CD14-positive monocyte (primary cell): Measurements from ENCODE around the gene CDO1. TPM values are rescaled to one million over a fixed set of nuclear protein-coding genes. Genes with fewer than 3 reads are reported as not detected.

ENCODE experiments used
- DNase-seq, 3 donors: peaks; one replicate each; pipeline ENCODE4 v3.0.0-alpha.2; 2011 to 2022
- H2AFZ ChIP-seq: 2 replicates; pipeline ENCODE4 v1.6.0; 2012; ENCODE audit warnings: mild to moderate bottlenecking, low read depth, low read length, inconsistent platforms; ENCODE audit not compliant: insufficient read depth, poor library complexity, severe bottlenecking
- H3K27ac ChIP-seq, 2 donors: 1 replicate in 1 of 2; 2 replicates in 1 of 2; pipeline ENCODE4 v1.5.1; 2012 to 2013; ENCODE audit warnings: low read length in 2 of 2, control low read depth in 1 of 2, inconsistent platforms in 1 of 2, low read depth in 1 of 2, mild to moderate bottlenecking in 1 of 2
- H3K27me3 ChIP-seq, 2 donors: one replicate each; pipeline versions ENCODE4 v1.6.0 to v1.6.1; 2011 to 2013; ENCODE audit warnings: low read length in 2 of 2; ENCODE audit not compliant: control insufficient read depth in 2 of 2, insufficient read depth in 2 of 2
- H3K36me3 ChIP-seq, 2 donors: replicated peaks in 1 of 2; 1 replicate in 1 of 2; 2 replicates in 1 of 2; pipeline versions ENCODE4 v1.5.1 to v1.6.1; 2012 to 2013; ENCODE audit warnings: low read length in 2 of 2, control low read depth in 1 of 2, inconsistent platforms in 1 of 2, mild to moderate bottlenecking in 1 of 2; ENCODE audit not compliant: insufficient read depth in 2 of 2, control insufficient read depth in 1 of 2
- H3K4me1 ChIP-seq, 2 donors: 1 replicate in 1 of 2; 2 replicates in 1 of 2; pipeline versions ENCODE4 v1.5.1 to v1.6.1; 2012 to 2013; ENCODE audit warnings: low read length in 2 of 2, control low read depth in 1 of 2, inconsistent platforms in 1 of 2, mild to moderate bottlenecking in 1 of 2, moderate library complexity in 1 of 2; ENCODE audit not compliant: insufficient read depth in 2 of 2, control insufficient read depth in 1 of 2
- H3K4me2 ChIP-seq: replicated peaks from 2 replicates; pipeline ENCODE3; 2012; ENCODE audit warnings: low read length, moderate library complexity, mild to moderate bottlenecking; ENCODE audit not compliant: poor library complexity, severe bottlenecking; ENCODE audit errors: extremely low read depth
- H3K4me3 ChIP-seq, 3 experiments: fragments of 200-600 bp in 1 of 3; sonication (generic) in 1 of 3; replicated peaks in 1 of 3; 1 replicate in 2 of 3; 2 replicates in 1 of 3; pipeline ENCODE4 v1.5.1; 2011 to 2013; ENCODE audit warnings: low read length in 3 of 3, mild to moderate bottlenecking in 3 of 3, control low read depth in 2 of 3, low read depth in 2 of 3, inconsistent platforms in 1 of 3, moderate library complexity in 1 of 3
- H3K79me2 ChIP-seq: 2 replicates; pipeline ENCODE4 v1.6.0; 2012; ENCODE audit warnings: mild to moderate bottlenecking, control low read depth, inconsistent platforms, low read length, moderate library complexity; ENCODE audit not compliant: insufficient read depth
- H3K9ac ChIP-seq: 2 replicates; pipeline ENCODE4 v1.6.0; 2017; ENCODE audit warnings: low read length, mild to moderate bottlenecking; ENCODE audit not compliant: insufficient read depth, poor library complexity, severe bottlenecking
- H3K9me3 ChIP-seq, 2 donors: replicated peaks in 1 of 2; 1 replicate in 1 of 2; 2 replicates in 1 of 2; pipeline versions ENCODE4 v1.5.1 to v1.6.1; 2012 to 2013; ENCODE audit warnings: low read length in 2 of 2, control low read depth in 1 of 2; ENCODE audit not compliant: control insufficient read depth in 1 of 2, insufficient read depth in 1 of 2
- H4K20me1 ChIP-seq: 2 replicates; pipeline ENCODE4 v1.6.0; 2012; ENCODE audit warnings: mild to moderate bottlenecking, low read length, control low read depth, moderate library complexity; ENCODE audit not compliant: insufficient read depth
- H3K27ac Mint-ChIP-seq, 7 donors: one replicate each; pipeline ENCODE4 v1.8.0; 2020; ENCODE audit warnings: mild to moderate bottlenecking in 7 of 7, mixed read lengths in 7 of 7, moderate library complexity in 6 of 7, inconsistent platforms in 2 of 7
- H3K27me3 Mint-ChIP-seq, 3 donors: one replicate each; pipeline ENCODE4 v1.8.0; 2021 to 2022; ENCODE audit warnings: low read depth in 3 of 3, mild to moderate bottlenecking in 3 of 3, mixed read lengths in 3 of 3, moderate library complexity in 3 of 3, inconsistent platforms in 1 of 3
- H3K36me3 Mint-ChIP-seq, 2 donors: one replicate each; pipeline ENCODE4 v1.8.0; 2020; ENCODE audit warnings: mixed read lengths in 2 of 2, inconsistent platforms in 1 of 2, mild to moderate bottlenecking in 1 of 2
- H3K4me1 Mint-ChIP-seq: one replicate; pipeline ENCODE4 v1.8.0; 2020; ENCODE audit warnings: mild to moderate bottlenecking, mixed read lengths
- H3K4me3 Mint-ChIP-seq, 2 donors: one replicate each; pipeline ENCODE4 v1.8.0; 2020; ENCODE audit warnings: mild to moderate bottlenecking in 2 of 2, mixed read lengths in 2 of 2, moderate library complexity in 1 of 2
- H3K9me3 Mint-ChIP-seq, 7 donors: one replicate each; pipeline ENCODE4 v1.8.0; 2020 to 2022; ENCODE audit warnings: mixed read lengths in 7 of 7, mild to moderate bottlenecking in 6 of 7, moderate library complexity in 6 of 7, inconsistent platforms in 2 of 7
- WGBS: methylation state at CpG from one replicate; pipeline ENCODE4 v1.1.5; 2013; ENCODE audit warnings: missing lambda C conversion rate; ENCODE audit not compliant: insufficient coverage; 5-methylcytosine and 5-hydroxymethylcytosine counted together
- intact Hi-C, 2 donors: fragments of 100-400 bp; cut with micrococcal nuclease; formaldehyde crosslinking; loops; one replicate each; pipeline versions ENCODE4 v1.15.0 to v1.15.1; 2023
- polyA plus RNA-seq, 3 donors: library from polyadenylated mRNA; depleted of rRNA in 1 of 3; unstranded in 2 of 3; stranded (reverse) in 1 of 3; fragments of 300-500 nt in 2 of 3; fragments of >200 nt in 1 of 3; fragmentation: Illumina TruSeq in 2 of 3; gene quantifications; 1 replicate in 2 of 3; 2 replicates in 1 of 3; pipeline ENCODE4 v1.2.3, GENCODE V29; 2012 to 2021
- TF ChIP-seq, protein P1 (sequence below): fragments of 200-600 bp; IDR thresholded peaks from one replicate; pipeline ENCODE4 v1.8.0; 2022; ENCODE audit warnings: antibody characterized with exemption, mild to moderate bottlenecking

Gene CDO1
- polyA plus RNA-seq, 3 donors: not detected

DNA sequence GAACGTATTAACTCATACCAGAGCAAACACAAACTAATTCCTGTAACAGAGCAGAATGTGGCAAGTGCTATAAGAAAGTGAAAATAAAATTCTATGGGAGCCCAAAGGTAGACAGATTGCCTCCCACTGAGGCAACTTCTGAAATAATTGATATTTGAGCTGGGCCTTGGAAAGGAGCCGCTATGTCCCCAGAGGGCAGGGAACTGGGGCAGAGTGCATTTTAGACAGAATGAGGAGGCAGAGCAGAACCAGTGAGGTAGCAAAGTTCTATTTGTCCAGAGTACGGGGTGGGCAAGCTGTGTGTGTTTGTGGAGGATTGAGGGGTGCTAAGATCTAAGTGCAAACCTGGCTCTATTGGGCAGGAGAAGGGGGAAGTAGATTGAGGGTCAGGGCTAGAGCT lies 19.8 kb downstream of the CDO1 start:
- no peak overlapping the region for H3K4me3 ChIP-seq
- H2AFZ ChIP-seq: no peak overlapping the region
- no peaks in the 10 kb centered on the region for H3K4me1 ChIP-seq
- Mint-ChIP-seq H3K9me3 (peaks cover 0 to 4% (median 0%) of the 10 kb centered on the region in 7 donors), H3K4me1 (no peaks in the 10 kb centered on the region), H3K36me3 (no peaks in the 10 kb centered on the region), H3K27me3 (peaks cover 3 to 12% (median 4%) of the 10 kb centered on the region in 3 donors), H3K27ac (no peak overlapping the region), H3K4me3 (no peak overlapping the region)
- TF ChIP-seq, protein P1, sequence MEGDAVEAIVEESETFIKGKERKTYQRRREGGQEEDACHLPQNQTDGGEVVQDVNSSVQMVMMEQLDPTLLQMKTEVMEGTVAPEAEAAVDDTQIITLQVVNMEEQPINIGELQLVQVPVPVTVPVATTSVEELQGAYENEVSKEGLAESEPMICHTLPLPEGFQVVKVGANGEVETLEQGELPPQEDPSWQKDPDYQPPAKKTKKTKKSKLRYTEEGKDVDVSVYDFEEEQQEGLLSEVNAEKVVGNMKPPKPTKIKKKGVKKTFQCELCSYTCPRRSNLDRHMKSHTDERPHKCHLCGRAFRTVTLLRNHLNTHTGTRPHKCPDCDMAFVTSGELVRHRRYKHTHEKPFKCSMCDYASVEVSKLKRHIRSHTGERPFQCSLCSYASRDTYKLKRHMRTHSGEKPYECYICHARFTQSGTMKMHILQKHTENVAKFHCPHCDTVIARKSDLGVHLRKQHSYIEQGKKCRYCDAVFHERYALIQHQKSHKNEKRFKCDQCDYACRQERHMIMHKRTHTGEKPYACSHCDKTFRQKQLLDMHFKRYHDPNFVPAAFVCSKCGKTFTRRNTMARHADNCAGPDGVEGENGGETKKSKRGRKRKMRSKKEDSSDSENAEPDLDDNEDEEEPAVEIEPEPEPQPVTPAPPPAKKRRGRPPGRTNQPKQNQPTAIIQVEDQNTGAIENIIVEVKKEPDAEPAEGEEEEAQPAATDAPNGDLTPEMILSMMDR: no peak
- no peaks in the 10 kb centered on the region for H4K20me1 ChIP-seq
- no peaks in the 10 kb centered on the region for H3K79me2 ChIP-seq
- 92% methylated on average over 2 of the region's 3 CpGs for WGBS
- no peaks in the 10 kb centered on the region for H3K27me3 ChIP-seq
- no peak overlapping the region for H3K27ac ChIP-seq
- H3K9me3 ChIP-seq: no peaks in the 10 kb centered on the region
- no peak overlapping the region for H3K9ac ChIP-seq
- H3K36me3 ChIP-seq: no peaks in the 10 kb centered on the region
- no peak for DNase-seq
- intact Hi-C loops: no loop called here
- no peak overlapping the region for H3K4me2 ChIP-seq

DNA sequence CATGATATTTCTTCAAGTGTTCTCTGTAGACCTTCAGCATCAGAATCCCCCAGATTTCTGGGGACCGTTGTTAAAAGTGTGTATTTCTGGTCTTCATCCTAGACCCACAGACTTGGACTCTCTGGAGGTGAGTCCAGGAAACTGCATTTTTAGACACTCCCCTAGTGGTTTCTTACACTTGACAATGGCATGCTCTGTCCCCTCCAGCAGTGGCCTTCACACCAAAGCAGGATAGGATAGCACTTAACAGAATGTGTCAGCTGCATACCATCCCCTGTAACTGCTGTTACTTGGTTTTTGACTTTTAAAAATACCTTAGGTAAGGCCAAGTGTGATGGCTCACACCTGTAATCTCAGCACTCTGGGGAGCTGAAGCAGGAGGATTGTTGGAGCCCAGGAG lies 20.8 kb downstream of the CDO1 start:
- peaks cover 0 to 4% (median 0%) of the 10 kb centered on the region in 7 donors for H3K9me3 Mint-ChIP-seq
- H2AFZ ChIP-seq: no peak overlapping the region
- TF ChIP-seq, protein P1: no peak
- no peak overlapping the region for H3K27ac Mint-ChIP-seq
- no peaks in the 10 kb centered on the region for H3K27me3 ChIP-seq
- no peaks in the 10 kb centered on the region for H4K20me1 ChIP-seq
- no peak for DNase-seq
- no peak overlapping the region for H3K27ac ChIP-seq
- no peaks in the 10 kb centered on the region for H3K4me1 ChIP-seq
- no peaks in the 10 kb centered on the region for H3K4me1 Mint-ChIP-seq
- peaks cover 3 to 12% (median 9%) of the 10 kb centered on the region in 3 donors for H3K27me3 Mint-ChIP-seq
- H3K36me3 Mint-ChIP-seq: no peaks in the 10 kb centered on the region
- H3K4me3 ChIP-seq: no peak overlapping the region
- intact Hi-C loops: no loop called here
- H3K79me2 ChIP-seq: no peaks in the 10 kb centered on the region
- no peak overlapping the region for H3K4me3 Mint-ChIP-seq
- WGBS: no CpG with 5 or more reads among the region's 1 CpG
- no peak overlapping the region for H3K9ac ChIP-seq
- H3K9me3 ChIP-seq: no peaks in the 10 kb centered on the region
- no peaks in the 10 kb centered on the region for H3K36me3 ChIP-seq
- no peak overlapping the region for H3K4me2 ChIP-seq
